ENCODE data around the gene TRIM24. TPM values are rescaled to one million over a fixed set of nuclear protein-coding genes. Genes with fewer than 3 reads are reported as not detected.

The TRIM24 gene
- total and polyA plus RNA-seq, 10 of the 15 experiments (the other 5 are each of a cell fraction or from before 2014, with no cell fraction given): 4.6 to 23.5 (median 13.6) TPM

DNA sequence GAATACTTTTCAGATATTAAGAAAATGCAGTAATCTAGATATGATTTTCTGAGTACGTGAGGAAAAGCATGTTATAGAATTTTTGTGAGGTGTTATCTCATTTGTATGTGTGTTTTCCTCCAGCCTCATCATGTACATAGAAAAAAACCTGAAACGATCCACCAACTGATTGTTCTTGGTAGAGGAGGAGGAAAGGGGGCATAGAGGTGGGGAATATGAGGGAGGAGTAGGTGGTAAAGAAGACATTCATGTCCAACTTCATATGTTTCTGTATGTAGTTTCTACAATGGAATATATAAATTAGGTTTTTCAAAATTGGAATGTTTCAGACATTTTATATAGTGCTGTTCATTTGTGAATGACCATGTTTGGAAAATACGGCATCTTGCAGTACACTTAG lies 109.4 kb downstream of the TRIM24 start:
- Histone ChIP-seq H3K27ac (ENCODE audit: control insufficient read depth, insufficient read depth) (no peak overlapping the region), H3K79me2 (ENCODE audit: control insufficient read depth, insufficient read depth, low read length) (no peaks in the 10 kb centered on the region), H3K4me3 (no peak overlapping the region), H2AFZ (ENCODE audit: control insufficient read depth, low read depth, low read length) (no peak overlapping the region), H3K9me3 (replicated peaks; ENCODE audit: control insufficient read depth, insufficient read depth, low read length) (peaks cover 12% of the 10 kb centered on the region), H4K20me1 (ENCODE audit: control insufficient read depth, insufficient read depth) (no peaks in the 10 kb centered on the region), H3K9ac (ENCODE audit: control insufficient read depth, insufficient read depth, low read length) (no peak overlapping the region), H3K4me2 (ENCODE audit: control insufficient read depth, insufficient read depth) (no peak overlapping the region), H3K4me1 (ENCODE audit: control insufficient read depth, insufficient read depth, low read length) (no peaks in the 10 kb centered on the region), H3K27me3 (replicated peaks in 1 of 2; ENCODE audit: control insufficient read depth in 2 of 2, insufficient read depth in 2 of 2, low read length in 1 of 2) (no peaks in the 10 kb centered on the region), H3K36me3 (ENCODE audit: control insufficient read depth in 2 of 2, insufficient read depth in 2 of 2, low read length in 1 of 2) (peaks cover 4 to 8% of the 10 kb centered on the region in 2 experiments; a peak in 3 of 4 replicates)
- TF ChIP-seq, protein P1, sequence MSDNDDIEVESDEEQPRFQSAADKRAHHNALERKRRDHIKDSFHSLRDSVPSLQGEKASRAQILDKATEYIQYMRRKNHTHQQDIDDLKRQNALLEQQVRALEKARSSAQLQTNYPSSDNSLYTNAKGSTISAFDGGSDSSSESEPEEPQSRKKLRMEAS (IDR thresholded peaks at IDR 0.05; ENCODE audit: low read depth, low read length): no peak
- TF ChIP-seq MTA3 (IDR thresholded peaks at IDR 0.05; ENCODE audit: borderline replicate concordance, low read length): no peak
- TF ChIP-seq YY1 (IDR thresholded peaks at IDR 0.05; ENCODE audit: low read depth, low read length): no peak
- no peak for TF ChIP-seq JUND (IDR thresholded peaks at IDR 0.05; ENCODE audit: low read depth, low read length)
- no peak for TF ChIP-seq NRF1 (conservative IDR thresholded peaks at IDR 0.05; ENCODE audit: low read depth, low read length)
- no peak for TF ChIP-seq JUNB (IDR thresholded peaks at IDR 0.05)
- TF ChIP-seq SUPT20H (IDR thresholded peaks at IDR 0.05; ENCODE audit: borderline replicate concordance, control insufficient read depth, low read depth, low read length): no peak
- TF ChIP-seq, protein P2, sequence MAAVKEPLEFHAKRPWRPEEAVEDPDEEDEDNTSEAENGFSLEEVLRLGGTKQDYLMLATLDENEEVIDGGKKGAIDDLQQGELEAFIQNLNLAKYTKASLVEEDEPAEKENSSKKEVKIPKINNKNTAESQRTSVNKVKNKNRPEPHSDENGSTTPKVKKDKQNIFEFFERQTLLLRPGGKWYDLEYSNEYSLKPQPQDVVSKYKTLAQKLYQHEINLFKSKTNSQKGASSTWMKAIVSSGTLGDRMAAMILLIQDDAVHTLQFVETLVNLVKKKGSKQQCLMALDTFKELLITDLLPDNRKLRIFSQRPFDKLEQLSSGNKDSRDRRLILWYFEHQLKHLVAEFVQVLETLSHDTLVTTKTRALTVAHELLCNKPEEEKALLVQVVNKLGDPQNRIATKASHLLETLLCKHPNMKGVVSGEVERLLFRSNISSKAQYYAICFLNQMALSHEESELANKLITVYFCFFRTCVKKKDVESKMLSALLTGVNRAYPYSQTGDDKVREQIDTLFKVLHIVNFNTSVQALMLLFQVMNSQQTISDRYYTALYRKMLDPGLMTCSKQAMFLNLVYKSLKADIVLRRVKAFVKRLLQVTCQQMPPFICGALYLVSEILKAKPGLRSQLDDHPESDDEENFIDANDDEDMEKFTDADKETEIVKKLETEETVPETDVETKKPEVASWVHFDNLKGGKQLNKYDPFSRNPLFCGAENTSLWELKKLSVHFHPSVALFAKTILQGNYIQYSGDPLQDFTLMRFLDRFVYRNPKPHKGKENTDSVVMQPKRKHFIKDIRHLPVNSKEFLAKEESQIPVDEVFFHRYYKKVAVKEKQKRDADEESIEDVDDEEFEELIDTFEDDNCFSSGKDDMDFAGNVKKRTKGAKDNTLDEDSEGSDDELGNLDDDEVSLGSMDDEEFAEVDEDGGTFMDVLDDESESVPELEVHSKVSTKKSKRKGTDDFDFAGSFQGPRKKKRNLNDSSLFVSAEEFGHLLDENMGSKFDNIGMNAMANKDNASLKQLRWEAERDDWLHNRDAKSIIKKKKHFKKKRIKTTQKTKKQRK (IDR thresholded peaks at IDR 0.05; ENCODE audit: low read depth, low read length): no peak
- no peak for TF ChIP-seq CHD2 (IDR thresholded peaks at IDR 0.05; ENCODE audit: borderline replicate concordance, low read depth, low read length)
- TF ChIP-seq, protein P3, sequence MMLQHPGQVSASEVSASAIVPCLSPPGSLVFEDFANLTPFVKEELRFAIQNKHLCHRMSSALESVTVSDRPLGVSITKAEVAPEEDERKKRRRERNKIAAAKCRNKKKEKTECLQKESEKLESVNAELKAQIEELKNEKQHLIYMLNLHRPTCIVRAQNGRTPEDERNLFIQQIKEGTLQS (IDR thresholded peaks at IDR 0.05; ENCODE audit: borderline replicate concordance, extremely low read depth, low read depth, low read length): no peak
- TF ChIP-seq NFYB (IDR thresholded peaks at IDR 0.05; ENCODE audit: insufficient read depth, low read depth, low read length): no peak
- TF ChIP-seq, protein P4, sequence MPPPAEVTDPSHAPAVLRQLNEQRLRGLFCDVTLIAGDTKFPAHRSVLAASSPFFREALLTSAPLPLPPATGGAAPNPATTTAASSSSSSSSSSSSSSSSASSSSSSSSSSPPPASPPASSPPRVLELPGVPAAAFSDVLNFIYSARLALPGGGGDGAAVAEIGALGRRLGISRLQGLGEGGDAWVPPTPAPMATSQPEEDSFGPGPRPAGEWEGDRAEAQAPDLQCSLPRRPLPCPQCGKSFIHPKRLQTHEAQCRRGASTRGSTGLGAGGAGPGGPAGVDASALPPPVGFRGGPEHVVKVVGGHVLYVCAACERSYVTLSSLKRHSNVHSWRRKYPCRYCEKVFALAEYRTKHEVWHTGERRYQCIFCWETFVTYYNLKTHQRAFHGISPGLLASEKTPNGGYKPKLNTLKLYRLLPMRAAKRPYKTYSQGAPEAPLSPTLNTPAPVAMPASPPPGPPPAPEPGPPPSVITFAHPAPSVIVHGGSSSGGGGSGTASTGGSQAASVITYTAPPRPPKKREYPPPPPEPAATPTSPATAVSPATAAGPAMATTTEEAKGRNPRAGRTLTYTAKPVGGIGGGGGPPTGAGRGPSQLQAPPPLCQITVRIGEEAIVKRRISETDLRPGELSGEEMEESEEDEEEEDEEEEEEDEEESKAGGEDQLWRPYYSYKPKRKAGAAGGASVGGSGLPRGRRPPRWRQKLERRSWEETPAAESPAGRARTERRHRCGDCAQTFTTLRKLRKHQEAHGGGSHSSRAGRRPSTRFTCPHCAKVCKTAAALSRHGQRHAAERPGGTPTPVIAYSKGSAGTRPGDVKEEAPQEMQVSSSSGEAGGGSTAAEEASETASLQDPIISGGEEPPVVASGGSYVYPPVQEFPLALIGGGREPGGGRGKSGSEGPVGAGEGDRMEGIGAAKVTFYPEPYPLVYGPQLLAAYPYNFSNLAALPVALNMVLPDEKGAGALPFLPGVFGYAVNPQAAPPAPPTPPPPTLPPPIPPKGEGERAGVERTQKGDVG (CRISPR knock-in tag; IDR thresholded peaks at IDR 0.05): no peak
- no peak for TF ChIP-seq MEF2B (IDR thresholded peaks at IDR 0.05; ENCODE audit: partially characterized antibody, poor library complexity, severe bottlenecking)
- TF ChIP-seq RB1 (IDR thresholded peaks at IDR 0.05; ENCODE audit: borderline replicate concordance): no peak
- TF ChIP-seq, protein P5, sequence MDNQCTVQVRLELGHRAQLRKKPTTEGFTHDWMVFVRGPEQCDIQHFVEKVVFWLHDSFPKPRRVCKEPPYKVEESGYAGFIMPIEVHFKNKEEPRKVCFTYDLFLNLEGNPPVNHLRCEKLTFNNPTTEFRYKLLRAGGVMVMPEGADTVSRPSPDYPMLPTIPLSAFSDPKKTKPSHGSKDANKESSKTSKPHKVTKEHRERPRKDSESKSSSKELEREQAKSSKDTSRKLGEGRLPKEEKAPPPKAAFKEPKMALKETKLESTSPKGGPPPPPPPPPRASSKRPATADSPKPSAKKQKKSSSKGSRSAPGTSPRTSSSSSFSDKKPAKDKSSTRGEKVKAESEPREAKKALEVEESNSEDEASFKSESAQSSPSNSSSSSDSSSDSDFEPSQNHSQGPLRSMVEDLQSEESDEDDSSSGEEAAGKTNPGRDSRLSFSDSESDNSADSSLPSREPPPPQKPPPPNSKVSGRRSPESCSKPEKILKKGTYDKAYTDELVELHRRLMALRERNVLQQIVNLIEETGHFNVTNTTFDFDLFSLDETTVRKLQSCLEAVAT (IDR thresholded peaks at IDR 0.05): no peak
- no peak for ATAC-seq
- SMC1A ChIA-PET (ENCODE audit: uncharacterized antibody, unreplicated experiment): no interaction called here
- BruUV-seq (replicated peaks): no TSS peak
- RAD21 ChIA-PET (ENCODE audit: unreplicated experiment): no interaction called here
- CTCF ChIA-PET: no interaction called here
- in situ Hi-C loops (cut with MboI) (no loop called here), intact Hi-C loops (cut with micrococcal nuclease; ENCODE audit: unreplicated experiment) (no loop called here)
- whole genome bisulfite sequencing (ENCODE audit: insufficient coverage, insufficient replicate concordance, low lambda C conversion rate, missing lambda C conversion rate): 90% methylated on average over 3 of the region's 3 CpGs
- DNase-seq (ENCODE audit: low read depth, low spot score): no peak
- POLR2A ChIA-PET: no interaction called here
- no peak for FAIRE-seq

All from GM12878 (cell line).